Dermis microvascular lymphatic vessel endothelial cell (primary cell): ENCODE data around the gene TGFB2. TPM values are rescaled to one million over a fixed set of nuclear protein-coding genes. Genes with fewer than 3 reads are reported as not detected.

Experiments
- DNase-seq, 2 donors: peaks; one replicate each; pipeline versions ENCODE4 v3.0.0 to v3.0.0-alpha.2; 2010; ENCODE audit warnings: low read depth in 2 of 2
- total RNA-seq: library from RNA; depleted of rRNA; stranded (reverse); fragments of >200 nt; gene quantifications from 2 replicates; pipeline ENCODE4 v1.2.1, GENCODE V29; 2014

The TGFB2 gene
- total RNA-seq, 1 donor from 2014 or later = 13.4 TPM

DNA sequence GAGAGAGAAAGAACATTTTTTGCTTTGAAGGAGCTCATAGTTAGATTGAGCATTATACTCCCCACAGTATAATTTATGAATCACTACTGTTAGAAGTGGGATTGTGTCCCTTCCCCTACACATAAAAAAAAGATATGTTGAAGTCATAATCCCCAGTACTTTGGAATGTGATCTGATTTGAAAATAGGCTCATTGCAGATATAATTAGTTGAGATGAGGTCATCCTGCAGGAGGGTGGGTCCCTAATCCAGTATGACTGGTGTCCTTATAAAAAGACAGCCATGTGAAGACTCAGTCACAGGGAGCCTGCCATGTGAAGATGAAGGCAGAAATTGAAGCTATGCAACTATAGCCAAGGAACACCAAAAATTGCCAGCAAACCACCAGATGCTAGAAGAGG is 76.4 kb downstream of the TGFB2 start:
- no peak for DNase-seq

DNA sequence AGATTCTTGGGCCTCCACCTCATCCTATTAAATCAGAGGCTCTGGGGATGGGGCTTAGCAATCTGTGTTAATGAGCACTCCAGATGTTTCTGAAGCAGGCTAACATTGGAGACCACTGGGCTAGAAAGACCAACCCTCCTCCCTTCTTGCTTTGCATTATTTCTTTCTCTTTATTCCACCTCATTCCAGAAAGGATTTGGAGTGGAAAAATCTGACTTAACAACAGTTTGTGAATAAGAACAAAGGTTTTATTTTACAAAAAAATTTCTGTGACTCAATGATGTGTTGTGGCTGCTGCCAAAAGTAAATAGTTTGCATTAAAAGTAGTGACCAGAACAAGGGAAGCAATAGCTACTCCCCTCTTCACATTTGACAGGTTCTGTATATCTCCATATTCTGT is 79.4 kb downstream of the TGFB2 start:
- DNase-seq = no peak

GRCh38 chr1:218425647-218426342 is 80.7 kb downstream of the TGFB2 start:
- DNase-seq = no peak

DNA sequence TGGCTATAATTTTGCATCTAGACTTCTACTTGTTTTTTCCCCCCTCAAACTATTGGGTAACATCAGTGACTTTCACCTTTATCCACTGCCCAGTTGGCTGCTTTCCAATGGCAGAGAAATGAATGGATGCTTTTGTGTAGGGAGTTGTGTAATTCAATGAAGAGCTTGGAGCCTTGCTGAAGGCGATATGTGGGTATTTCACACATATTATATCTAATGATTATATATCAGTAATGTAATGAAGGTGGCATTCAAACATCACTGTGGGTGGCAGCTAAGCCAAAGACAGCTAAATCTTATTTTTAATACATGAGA is 81.2 kb downstream of the TGFB2 start:
- peak; percentile 19 to 64 for DNase-seq

GRCh38 chr1:218429301-218429700 is 84.2 kb downstream of the TGFB2 start:
- DNase-seq = no peak

DNA sequence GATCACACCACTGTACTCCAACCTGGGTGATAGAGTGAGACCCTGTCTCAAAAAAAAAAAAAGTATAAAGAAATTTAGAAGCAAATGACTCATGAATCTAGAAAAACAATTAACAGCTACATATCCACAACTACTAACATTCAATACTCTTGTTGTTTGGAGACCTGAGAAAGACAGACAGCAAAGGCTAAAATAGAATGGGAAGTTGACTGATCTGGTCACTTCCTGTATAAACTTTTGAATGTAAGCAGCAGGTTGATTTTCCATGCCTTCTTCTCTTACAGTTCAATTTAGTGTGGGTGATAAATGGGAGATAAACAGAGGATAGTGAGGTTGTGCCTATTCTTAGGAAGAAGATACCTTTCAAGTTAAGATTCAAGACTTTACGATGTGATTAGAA is 85.2 kb downstream of the TGFB2 start:
- DNase-seq = peak; percentile 25 to 71

- peak in 1 of 2 donors; percentile 82 for DNase-seq
Measured at GRCh38 chr1:218430822-218431221, 85.7 kb downstream of the TGFB2 start.

DNA sequence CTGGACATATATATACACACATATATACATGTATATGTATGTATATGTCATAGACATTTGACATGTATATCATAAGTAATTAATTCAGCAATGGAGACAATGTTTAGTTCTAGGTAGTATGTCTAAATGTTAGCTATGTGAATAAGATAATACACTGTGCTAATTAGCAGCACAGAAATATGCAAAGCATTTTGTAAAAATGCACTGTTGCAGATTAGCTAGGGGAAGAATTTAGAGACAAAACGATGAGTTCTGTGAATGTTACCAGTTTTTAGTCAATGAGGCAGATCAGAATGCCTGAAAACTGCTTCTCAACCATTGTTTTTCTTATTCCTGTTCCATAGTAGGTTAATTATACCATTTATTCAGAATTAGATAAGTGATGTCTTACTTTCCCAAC is 86.3 kb downstream of the TGFB2 start:
- no peak for DNase-seq

GRCh38 chr1:218433744-218434143 is 88.6 kb downstream of the TGFB2 start:
- no peak for DNase-seq

- DNase-seq = no peak
Measured at GRCh38 chr1:218435528-218435927, 90.4 kb downstream of the TGFB2 start.

DNA sequence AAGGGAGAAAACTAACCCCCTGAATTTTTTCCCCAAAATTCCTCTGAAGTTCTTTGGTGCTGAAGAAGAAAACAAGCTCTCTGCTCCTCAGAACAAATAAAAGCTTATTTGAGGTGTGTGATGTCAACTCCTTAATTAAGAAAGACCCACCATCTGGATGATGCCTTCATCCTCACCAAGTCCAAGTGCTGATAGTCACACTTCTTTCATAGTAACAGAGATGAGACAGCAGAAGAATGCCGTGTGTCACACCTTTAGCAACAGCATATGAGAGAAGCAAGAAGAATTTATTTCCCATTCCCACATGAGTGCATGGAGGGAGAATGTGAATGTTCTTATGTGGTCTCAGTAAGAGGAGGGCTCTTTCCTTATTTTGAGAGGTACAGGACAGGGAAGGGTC is 91.2 kb downstream of the TGFB2 start:
- no peak for DNase-seq

- DNase-seq = no peak
Measured at GRCh38 chr1:218436997-218437396, 91.9 kb downstream of the TGFB2 start.

GRCh38 chr1:218439541-218440295 is 94.6 kb downstream of the TGFB2 start:
- DNase-seq = no peak

DNA sequence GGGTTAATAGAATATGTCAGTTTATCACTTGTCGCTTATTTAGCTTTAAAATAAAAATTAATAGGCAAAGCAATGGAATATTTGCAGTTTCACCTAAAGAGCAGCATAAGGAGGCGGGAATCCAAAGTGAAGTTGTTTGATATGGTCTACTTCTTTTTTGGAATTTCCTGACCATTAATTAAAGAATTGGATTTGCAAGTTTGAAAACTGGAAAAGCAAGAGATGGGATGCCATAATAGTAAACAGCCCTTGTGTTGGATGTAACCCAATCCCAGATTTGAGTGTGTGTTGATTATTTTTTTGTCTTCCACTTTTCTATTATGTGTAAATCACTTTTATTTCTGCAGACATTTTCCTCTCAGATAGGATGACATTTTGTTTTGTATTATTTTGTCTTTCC is 98.1 kb downstream of the TGFB2 start:
- DNase-seq = no peak

DNA sequence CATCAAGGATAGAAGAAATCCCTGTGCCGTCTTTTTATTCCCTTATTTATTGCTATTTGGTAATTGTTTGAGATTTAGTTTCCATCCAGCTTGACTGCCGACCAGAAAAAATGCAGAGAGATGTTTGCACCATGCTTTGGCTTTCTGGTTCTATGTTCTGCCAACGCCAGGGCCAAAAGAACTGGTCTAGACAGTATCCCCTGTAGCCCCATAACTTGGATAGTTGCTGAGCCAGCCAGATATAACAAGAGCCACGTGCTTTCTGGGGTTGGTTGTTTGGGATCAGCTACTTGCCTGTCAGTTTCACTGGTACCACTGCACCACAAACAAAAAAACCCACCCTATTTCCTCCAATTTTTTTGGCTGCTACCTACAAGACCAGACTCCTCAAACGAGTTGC is 99.0 kb downstream of the TGFB2 start:
- DNase-seq = no peak

DNA sequence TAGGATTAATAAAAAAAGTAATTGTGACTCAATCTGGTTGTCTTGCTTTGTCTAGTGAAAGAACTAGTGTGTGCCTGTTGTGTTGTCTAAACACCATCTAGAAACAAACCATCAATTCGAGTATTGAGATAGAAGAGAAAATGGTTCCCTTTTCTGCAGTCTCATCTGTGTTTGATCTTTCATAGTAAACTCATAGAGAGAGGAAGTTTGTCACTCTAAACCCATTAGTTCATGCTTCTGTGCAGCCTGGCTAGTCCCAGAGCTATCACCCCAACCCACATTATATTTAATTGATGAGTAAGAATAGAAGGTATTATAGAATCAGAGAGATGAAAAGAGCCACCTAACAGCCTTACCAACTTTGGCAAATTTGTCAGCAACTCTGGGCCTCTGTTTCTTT is 99.5 kb downstream of the TGFB2 start:
- no peak for DNase-seq

DNA sequence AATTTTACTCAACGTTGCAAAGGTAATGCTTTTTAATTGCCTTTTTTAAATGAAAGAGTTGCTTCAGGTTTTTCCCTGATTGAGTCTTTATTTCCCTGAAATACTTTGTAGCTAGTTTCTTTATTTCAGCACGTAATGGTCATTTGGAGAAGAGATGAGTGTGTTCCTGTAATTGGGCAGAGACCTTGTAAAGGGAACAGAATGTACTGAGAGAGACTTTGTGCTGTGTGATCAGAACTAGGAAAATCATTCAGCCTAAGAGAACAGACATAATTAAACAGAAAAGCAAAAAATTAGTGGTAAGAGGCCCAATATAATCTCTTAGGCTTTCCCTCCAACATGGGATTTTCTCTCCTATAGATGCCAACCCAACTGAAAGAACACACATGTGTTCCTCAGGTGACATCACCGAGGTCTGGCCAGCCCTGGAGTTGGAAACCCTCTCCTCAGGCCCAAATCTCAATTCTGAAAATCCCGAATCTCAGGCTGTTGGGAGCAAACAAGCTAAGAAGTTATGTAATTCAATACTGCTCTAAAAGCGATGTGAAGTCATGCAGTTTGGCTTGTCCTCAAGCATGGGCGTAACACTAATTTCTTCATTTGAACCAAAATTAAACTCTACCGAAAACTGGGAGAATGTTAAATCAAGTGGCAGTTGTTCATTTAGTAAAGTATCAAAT is 102.0 kb downstream of the TGFB2 start:
- no peak for DNase-seq

DNA sequence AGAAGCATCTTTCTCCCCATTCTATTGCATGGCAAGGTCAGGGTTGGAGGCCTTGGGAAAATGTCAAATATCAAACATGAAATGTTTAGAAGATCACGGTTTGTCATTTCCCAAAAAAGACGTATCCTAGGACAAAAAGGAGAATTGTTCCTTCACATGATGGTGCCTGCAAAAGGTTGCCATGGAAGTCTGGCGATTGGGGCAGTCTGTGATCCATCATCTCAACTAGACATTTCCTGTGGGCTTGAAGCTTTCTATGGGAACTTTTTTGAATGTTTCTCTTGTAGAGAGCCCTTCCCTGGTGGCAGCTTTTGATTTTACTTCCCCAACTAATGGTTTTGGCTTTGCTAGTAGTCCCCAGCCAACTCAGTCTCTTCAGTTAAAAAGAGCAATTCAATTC is 106.3 kb downstream of the TGFB2 start:
- DNase-seq = no peak

DNA sequence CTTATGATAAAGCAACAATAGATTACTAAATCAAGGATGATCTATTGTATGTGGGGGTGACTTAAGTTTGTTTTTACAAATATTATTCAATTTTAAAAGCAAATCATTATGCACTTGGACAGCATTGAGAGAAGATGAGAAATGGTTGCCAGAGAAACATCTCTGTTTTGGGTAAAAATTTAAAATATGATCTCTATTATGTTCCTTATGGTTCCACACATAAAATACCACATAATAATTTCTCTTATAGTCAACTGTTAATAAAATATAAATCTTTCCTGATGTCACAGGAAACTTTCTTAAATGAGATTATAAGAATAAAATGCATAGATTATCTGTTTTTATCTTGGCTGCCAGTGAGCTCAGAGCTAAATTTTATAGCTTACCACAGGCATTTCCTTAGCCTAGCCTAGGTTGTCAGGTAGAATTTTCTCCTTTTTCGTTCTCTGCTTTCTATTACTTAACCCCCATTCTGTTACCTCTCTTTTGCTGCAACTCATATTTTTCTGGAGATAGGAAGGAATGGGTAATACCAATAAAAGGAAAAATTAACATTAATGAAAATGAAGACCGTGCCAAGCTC is 109.7 kb downstream of the TGFB2 start:
- DNase-seq = no peak

DNA sequence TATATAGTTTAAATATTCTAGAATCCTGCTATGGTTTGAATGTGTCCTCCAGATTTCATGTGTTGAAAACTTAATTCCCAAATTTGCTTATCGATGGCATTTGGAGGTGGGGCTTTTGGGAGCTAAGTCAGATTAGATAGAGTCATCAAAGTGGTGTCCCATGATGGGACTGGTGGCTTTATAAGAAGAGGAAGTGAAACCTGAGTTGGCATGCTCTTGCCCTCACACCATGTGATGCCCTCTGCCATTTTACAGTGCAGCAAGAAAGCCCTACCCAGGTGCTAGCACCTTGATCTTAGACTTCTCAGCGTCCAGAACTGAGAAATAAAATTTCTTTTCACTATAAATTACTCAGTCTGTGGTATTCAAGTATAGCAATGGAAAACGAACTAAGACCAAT is 111.3 kb downstream of the TGFB2 start:
- no peak for DNase-seq

DNA sequence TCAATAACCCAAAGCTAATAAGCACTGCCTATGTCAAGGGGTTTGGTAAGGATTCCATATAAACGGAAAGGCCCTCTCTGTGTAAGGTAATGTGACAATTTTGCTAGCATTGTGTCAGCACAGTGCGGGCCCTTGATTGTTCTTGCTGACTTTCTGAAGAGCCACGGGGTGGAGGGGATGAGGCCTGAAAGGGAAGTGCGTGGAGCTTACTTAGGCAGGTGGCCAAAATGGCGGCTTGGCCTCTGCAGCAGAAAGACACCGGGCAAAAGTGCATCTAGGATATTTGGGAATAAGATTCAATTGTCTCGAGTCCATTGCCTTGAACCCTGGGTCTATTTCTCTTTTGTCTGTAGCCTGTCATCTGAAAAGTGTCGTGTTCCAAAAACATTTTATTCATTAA is 114.3 kb downstream of the TGFB2 start:
- DNase-seq = peak in 1 of 2 donors; percentile 87
